ENCODE data around the gene NFE2.

NFE2 gene

GRCh38 chr12:54296393-54297099 is 4.3 kb downstream of the NFE2 start:
- TF ChIP-seq ZFX (IDR thresholded peaks at IDR 0.05; ENCODE audit: borderline replicate concordance) = no peak
- TF ChIP-seq, protein P1, sequence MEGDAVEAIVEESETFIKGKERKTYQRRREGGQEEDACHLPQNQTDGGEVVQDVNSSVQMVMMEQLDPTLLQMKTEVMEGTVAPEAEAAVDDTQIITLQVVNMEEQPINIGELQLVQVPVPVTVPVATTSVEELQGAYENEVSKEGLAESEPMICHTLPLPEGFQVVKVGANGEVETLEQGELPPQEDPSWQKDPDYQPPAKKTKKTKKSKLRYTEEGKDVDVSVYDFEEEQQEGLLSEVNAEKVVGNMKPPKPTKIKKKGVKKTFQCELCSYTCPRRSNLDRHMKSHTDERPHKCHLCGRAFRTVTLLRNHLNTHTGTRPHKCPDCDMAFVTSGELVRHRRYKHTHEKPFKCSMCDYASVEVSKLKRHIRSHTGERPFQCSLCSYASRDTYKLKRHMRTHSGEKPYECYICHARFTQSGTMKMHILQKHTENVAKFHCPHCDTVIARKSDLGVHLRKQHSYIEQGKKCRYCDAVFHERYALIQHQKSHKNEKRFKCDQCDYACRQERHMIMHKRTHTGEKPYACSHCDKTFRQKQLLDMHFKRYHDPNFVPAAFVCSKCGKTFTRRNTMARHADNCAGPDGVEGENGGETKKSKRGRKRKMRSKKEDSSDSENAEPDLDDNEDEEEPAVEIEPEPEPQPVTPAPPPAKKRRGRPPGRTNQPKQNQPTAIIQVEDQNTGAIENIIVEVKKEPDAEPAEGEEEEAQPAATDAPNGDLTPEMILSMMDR (IDR thresholded peaks at IDR 0.05) = no peak
- no peak overlapping the region for H3K27ac ChIP-seq

GRCh38 chr12:54294953-54295566 is 5.8 kb downstream of the NFE2 start:
- TF ChIP-seq, protein P1 (IDR thresholded peaks at IDR 0.05) = no peak
- TF ChIP-seq ZFX (IDR thresholded peaks at IDR 0.05; ENCODE audit: borderline replicate concordance) = no peak

GRCh38 chr12:54294152-54294952 is 6.5 kb downstream of the NFE2 start:
- TF ChIP-seq, protein P1 (IDR thresholded peaks at IDR 0.05) = peak; percentile 98
- no peak for TF ChIP-seq ZFX (IDR thresholded peaks at IDR 0.05; ENCODE audit: borderline replicate concordance)
- no peak overlapping the region for H3K27ac ChIP-seq

More at GRCh38 chr12:54294953-54295566, 5.8 kb downstream of the NFE2 start:
- no peak overlapping the region for H3K27ac ChIP-seq

DNA sequence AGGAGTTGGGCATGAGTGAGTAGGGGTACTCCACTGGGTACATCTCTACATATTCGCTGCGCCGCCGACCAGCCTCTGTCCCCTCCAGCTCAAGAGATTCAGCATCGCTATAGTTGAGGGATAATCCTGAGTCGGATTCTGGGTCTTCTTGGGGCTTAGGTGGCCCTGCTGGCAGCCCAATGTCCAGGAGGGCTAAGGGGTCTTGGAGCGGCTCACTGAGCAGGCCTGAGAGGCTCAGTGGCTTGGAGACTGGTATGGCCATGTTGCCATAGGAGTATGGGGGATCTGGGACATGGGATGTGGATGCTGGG is 7.9 kb downstream of the NFE2 start:
- TF ChIP-seq, protein P1 (IDR thresholded peaks at IDR 0.05) = no peak
- TF ChIP-seq ZFX (IDR thresholded peaks at IDR 0.05; ENCODE audit: borderline replicate concordance) = no peak
- H3K27ac ChIP-seq = no peak overlapping the region

GRCh38 chr12:54292083-54292930 is 8.5 kb downstream of the NFE2 start:
- no peak overlapping the region for H3K27ac ChIP-seq
- TF ChIP-seq ZFX (IDR thresholded peaks at IDR 0.05; ENCODE audit: borderline replicate concordance) = no peak
- TF ChIP-seq, protein P1 (IDR thresholded peaks at IDR 0.05) = no peak

DNA sequence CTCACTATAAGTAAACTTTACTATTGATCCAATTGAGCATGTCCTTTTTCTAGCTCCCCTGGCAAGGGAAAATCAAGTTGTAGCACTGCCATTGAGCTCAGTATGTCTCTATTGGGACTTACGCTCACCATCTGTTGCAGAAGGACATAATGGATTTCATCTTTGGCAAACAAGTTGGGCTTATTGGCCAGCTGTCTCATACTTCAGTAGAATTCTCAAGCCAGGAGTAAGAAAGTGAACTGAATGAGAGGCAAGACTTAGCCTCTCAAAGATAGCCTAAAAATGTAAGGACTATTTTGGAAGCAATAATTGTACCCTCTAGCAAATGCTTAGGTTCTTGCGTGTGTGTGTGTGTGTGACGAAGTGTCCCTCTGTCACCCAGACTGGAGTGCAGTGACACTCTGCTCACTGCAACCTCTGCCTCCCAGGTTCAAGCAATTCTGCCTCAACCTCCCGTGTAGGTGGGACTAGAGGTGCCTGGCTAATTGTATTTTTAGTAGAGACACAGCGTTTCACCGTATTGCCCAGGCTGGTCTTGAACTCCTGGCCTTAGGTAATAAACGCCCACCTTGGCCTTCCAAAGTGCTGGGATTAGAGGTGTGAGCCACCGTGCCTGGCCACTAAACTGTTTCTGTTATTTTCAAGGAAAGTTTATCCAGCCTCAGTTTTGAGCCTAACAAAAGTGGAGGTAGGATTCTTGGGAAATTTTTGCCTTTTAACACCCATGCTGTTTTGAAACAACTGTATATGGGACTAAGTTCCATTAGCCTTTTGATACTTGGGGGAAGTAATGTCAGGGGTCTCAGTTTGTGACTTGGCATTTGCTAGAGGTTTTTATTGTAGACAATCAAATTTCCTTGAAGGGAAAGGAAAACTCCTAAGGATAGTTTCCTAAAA is 13.3 kb downstream of the NFE2 start:
- peak overlapping the region; percentile 37 for H3K27ac ChIP-seq
- TF ChIP-seq, protein P1 (IDR thresholded peaks at IDR 0.05) = no peak
- TF ChIP-seq ZFX (IDR thresholded peaks at IDR 0.05; ENCODE audit: borderline replicate concordance) = no peak
